CD14-positive monocyte (primary cell): ENCODE measurements around the gene TDRD9. TPM values are rescaled to one million over a fixed set of nuclear protein-coding genes. Genes with fewer than 3 reads are reported as not detected.

Source experiments
- DNase-seq, 3 donors: peaks; one replicate each; pipeline ENCODE4 v3.0.0-alpha.2; 2011 to 2022
- H2AFZ ChIP-seq: 2 replicates; pipeline ENCODE4 v1.6.0; 2012; ENCODE audit warnings: mild to moderate bottlenecking, low read depth, low read length, inconsistent platforms; ENCODE audit not compliant: insufficient read depth, poor library complexity, severe bottlenecking
- H3K27ac ChIP-seq, 2 donors: 1 replicate in 1 of 2; 2 replicates in 1 of 2; pipeline ENCODE4 v1.5.1; 2012 to 2013; ENCODE audit warnings: low read length in 2 of 2, control low read depth in 1 of 2, inconsistent platforms in 1 of 2, low read depth in 1 of 2, mild to moderate bottlenecking in 1 of 2
- H3K27me3 ChIP-seq, 2 donors: one replicate each; pipeline versions ENCODE4 v1.6.0 to v1.6.1; 2011 to 2013; ENCODE audit warnings: low read length in 2 of 2; ENCODE audit not compliant: control insufficient read depth in 2 of 2, insufficient read depth in 2 of 2
- H3K36me3 ChIP-seq, 2 donors: replicated peaks in 1 of 2; 1 replicate in 1 of 2; 2 replicates in 1 of 2; pipeline versions ENCODE4 v1.5.1 to v1.6.1; 2012 to 2013; ENCODE audit warnings: low read length in 2 of 2, control low read depth in 1 of 2, inconsistent platforms in 1 of 2, mild to moderate bottlenecking in 1 of 2; ENCODE audit not compliant: insufficient read depth in 2 of 2, control insufficient read depth in 1 of 2
- H3K4me1 ChIP-seq, 2 donors: 1 replicate in 1 of 2; 2 replicates in 1 of 2; pipeline versions ENCODE4 v1.5.1 to v1.6.1; 2012 to 2013; ENCODE audit warnings: low read length in 2 of 2, control low read depth in 1 of 2, inconsistent platforms in 1 of 2, mild to moderate bottlenecking in 1 of 2, moderate library complexity in 1 of 2; ENCODE audit not compliant: insufficient read depth in 2 of 2, control insufficient read depth in 1 of 2
- H3K4me2 ChIP-seq: replicated peaks from 2 replicates; pipeline ENCODE3; 2012; ENCODE audit warnings: low read length, moderate library complexity, mild to moderate bottlenecking; ENCODE audit not compliant: poor library complexity, severe bottlenecking; ENCODE audit errors: extremely low read depth
- H3K4me3 ChIP-seq, 3 experiments: fragments of 200-600 bp in 1 of 3; sonication (generic) in 1 of 3; replicated peaks in 1 of 3; 1 replicate in 2 of 3; 2 replicates in 1 of 3; pipeline ENCODE4 v1.5.1; 2011 to 2013; ENCODE audit warnings: low read length in 3 of 3, mild to moderate bottlenecking in 3 of 3, control low read depth in 2 of 3, low read depth in 2 of 3, inconsistent platforms in 1 of 3, moderate library complexity in 1 of 3
- H3K79me2 ChIP-seq: 2 replicates; pipeline ENCODE4 v1.6.0; 2012; ENCODE audit warnings: mild to moderate bottlenecking, control low read depth, inconsistent platforms, low read length, moderate library complexity; ENCODE audit not compliant: insufficient read depth
- H3K9ac ChIP-seq: 2 replicates; pipeline ENCODE4 v1.6.0; 2017; ENCODE audit warnings: low read length, mild to moderate bottlenecking; ENCODE audit not compliant: insufficient read depth, poor library complexity, severe bottlenecking
- H3K9me3 ChIP-seq, 2 donors: replicated peaks in 1 of 2; 1 replicate in 1 of 2; 2 replicates in 1 of 2; pipeline versions ENCODE4 v1.5.1 to v1.6.1; 2012 to 2013; ENCODE audit warnings: low read length in 2 of 2, control low read depth in 1 of 2; ENCODE audit not compliant: control insufficient read depth in 1 of 2, insufficient read depth in 1 of 2
- H4K20me1 ChIP-seq: 2 replicates; pipeline ENCODE4 v1.6.0; 2012; ENCODE audit warnings: mild to moderate bottlenecking, low read length, control low read depth, moderate library complexity; ENCODE audit not compliant: insufficient read depth
- H3K27ac Mint-ChIP-seq, 7 donors: one replicate each; pipeline ENCODE4 v1.8.0; 2020; ENCODE audit warnings: mild to moderate bottlenecking in 7 of 7, mixed read lengths in 7 of 7, moderate library complexity in 6 of 7, inconsistent platforms in 2 of 7
- H3K27me3 Mint-ChIP-seq, 3 donors: one replicate each; pipeline ENCODE4 v1.8.0; 2021 to 2022; ENCODE audit warnings: low read depth in 3 of 3, mild to moderate bottlenecking in 3 of 3, mixed read lengths in 3 of 3, moderate library complexity in 3 of 3, inconsistent platforms in 1 of 3
- H3K36me3 Mint-ChIP-seq, 2 donors: one replicate each; pipeline ENCODE4 v1.8.0; 2020; ENCODE audit warnings: mixed read lengths in 2 of 2, inconsistent platforms in 1 of 2, mild to moderate bottlenecking in 1 of 2
- H3K4me1 Mint-ChIP-seq: one replicate; pipeline ENCODE4 v1.8.0; 2020; ENCODE audit warnings: mild to moderate bottlenecking, mixed read lengths
- H3K4me3 Mint-ChIP-seq, 2 donors: one replicate each; pipeline ENCODE4 v1.8.0; 2020; ENCODE audit warnings: mild to moderate bottlenecking in 2 of 2, mixed read lengths in 2 of 2, moderate library complexity in 1 of 2
- H3K9me3 Mint-ChIP-seq, 7 donors: one replicate each; pipeline ENCODE4 v1.8.0; 2020 to 2022; ENCODE audit warnings: mixed read lengths in 7 of 7, mild to moderate bottlenecking in 6 of 7, moderate library complexity in 6 of 7, inconsistent platforms in 2 of 7
- CTCF ChIP-seq: fragments of 200-600 bp; IDR thresholded peaks from one replicate; pipeline ENCODE4 v1.8.0; 2022; ENCODE audit warnings: antibody characterized with exemption, mild to moderate bottlenecking
- WGBS: methylation state at CpG from one replicate; pipeline ENCODE4 v1.1.5; 2013; ENCODE audit warnings: missing lambda C conversion rate; ENCODE audit not compliant: insufficient coverage; 5-methylcytosine and 5-hydroxymethylcytosine counted together
- intact Hi-C, 2 donors: fragments of 100-400 bp; cut with micrococcal nuclease; formaldehyde crosslinking; loops; one replicate each; pipeline versions ENCODE4 v1.15.0 to v1.15.1; 2023
- polyA plus RNA-seq, 3 donors: library from polyadenylated mRNA; depleted of rRNA in 1 of 3; unstranded in 2 of 3; stranded (reverse) in 1 of 3; fragments of 300-500 nt in 2 of 3; fragments of >200 nt in 1 of 3; fragmentation: Illumina TruSeq in 2 of 3; gene quantifications; 1 replicate in 2 of 3; 2 replicates in 1 of 3; pipeline ENCODE4 v1.2.3, GENCODE V29; 2012 to 2021

The TDRD9 gene
- polyA plus RNA-seq, 3 donors, result 7.6 to 12.1 (median 11.8) TPM

GRCh38 chr14:103989964-103990363, 61.7 kb downstream of the TDRD9 start:
- H3K4me1 ChIP-seq, result no peaks in the 10 kb centered on the region
- Mint-ChIP-seq H3K27ac (no peak overlapping the region), H3K9me3 (peaks cover 13 to 32% (median 19%) of the 10 kb centered on the region in 7 donors), H3K4me1 (no peaks in the 10 kb centered on the region), H3K4me3 (no peak overlapping the region), H3K36me3 (peaks cover 59 to 89% of the 10 kb centered on the region in 2 donors), H3K27me3 (peaks cover 0 to 6% (median 2%) of the 10 kb centered on the region in 3 donors)
- 100% methylated on average over 2 of the region's 4 CpGs for WGBS
- no peaks in the 10 kb centered on the region for H3K27me3 ChIP-seq
- H3K36me3 ChIP-seq, result peaks cover 0 to 55% of the 10 kb centered on the region in 2 donors
- no peak for DNase-seq
- H4K20me1 ChIP-seq, result no peaks in the 10 kb centered on the region
- no peak overlapping the region for H3K4me3 ChIP-seq
- peaks cover 6 to 16% of the 10 kb centered on the region in 2 donors for H3K9me3 ChIP-seq
- no peaks in the 10 kb centered on the region for H3K79me2 ChIP-seq
- no peak overlapping the region for H3K9ac ChIP-seq
- no peak overlapping the region for H3K27ac ChIP-seq
- TF ChIP-seq CTCF, result no peak
- H2AFZ ChIP-seq, result no peak overlapping the region
- H3K4me2 ChIP-seq, result no peak overlapping the region
- intact Hi-C loops, result no loop called here

- intact Hi-C loops, result no loop called here
- H4K20me1 ChIP-seq, result no peaks in the 10 kb centered on the region
- no peak overlapping the region for H3K27ac Mint-ChIP-seq
- WGBS, result no CpG with 5 or more reads among the region's 5 CpGs
- H3K4me1 ChIP-seq, result no peaks in the 10 kb centered on the region
- H3K36me3 ChIP-seq, result peaks cover 0 to 72% of the 10 kb centered on the region in 2 donors
- peaks cover 0 to 2% (median 0%) of the 10 kb centered on the region in 3 donors for H3K27me3 Mint-ChIP-seq
- peaks cover 0 to 3% of the 10 kb centered on the region in 2 donors for H3K9me3 ChIP-seq
- peaks cover 42 to 63% of the 10 kb centered on the region in 2 donors for H3K36me3 Mint-ChIP-seq
- peaks cover 0 to 3% (median 2%) of the 10 kb centered on the region in 7 donors for H3K9me3 Mint-ChIP-seq
- no peak overlapping the region for H2AFZ ChIP-seq
- H3K4me3 Mint-ChIP-seq, result no peak overlapping the region
- TF ChIP-seq CTCF, result no peak
- H3K9ac ChIP-seq, result no peak overlapping the region
- no peak overlapping the region for H3K4me2 ChIP-seq
- no peaks in the 10 kb centered on the region for H3K4me1 Mint-ChIP-seq
- no peaks in the 10 kb centered on the region for H3K79me2 ChIP-seq
- no peak for DNase-seq
- H3K27ac ChIP-seq, result no peak overlapping the region
- no peak overlapping the region for H3K4me3 ChIP-seq
- H3K27me3 ChIP-seq, result no peaks in the 10 kb centered on the region
Measured at GRCh38 chr14:103994535-103995184, 66.4 kb downstream of the TDRD9 start.
